NCI-H345 treated with DMSO at 0.1 percent for 48 hours (cell line): ENCODE measurements around the gene FAM131C.

Experiments used
- DNase-seq: peaks from one replicate; lab custom pipeline; 2025; ENCODE audit not compliant: unreplicated experiment; lab: John Stamatoyannopoulos, UW

The FAM131C gene

DNA sequence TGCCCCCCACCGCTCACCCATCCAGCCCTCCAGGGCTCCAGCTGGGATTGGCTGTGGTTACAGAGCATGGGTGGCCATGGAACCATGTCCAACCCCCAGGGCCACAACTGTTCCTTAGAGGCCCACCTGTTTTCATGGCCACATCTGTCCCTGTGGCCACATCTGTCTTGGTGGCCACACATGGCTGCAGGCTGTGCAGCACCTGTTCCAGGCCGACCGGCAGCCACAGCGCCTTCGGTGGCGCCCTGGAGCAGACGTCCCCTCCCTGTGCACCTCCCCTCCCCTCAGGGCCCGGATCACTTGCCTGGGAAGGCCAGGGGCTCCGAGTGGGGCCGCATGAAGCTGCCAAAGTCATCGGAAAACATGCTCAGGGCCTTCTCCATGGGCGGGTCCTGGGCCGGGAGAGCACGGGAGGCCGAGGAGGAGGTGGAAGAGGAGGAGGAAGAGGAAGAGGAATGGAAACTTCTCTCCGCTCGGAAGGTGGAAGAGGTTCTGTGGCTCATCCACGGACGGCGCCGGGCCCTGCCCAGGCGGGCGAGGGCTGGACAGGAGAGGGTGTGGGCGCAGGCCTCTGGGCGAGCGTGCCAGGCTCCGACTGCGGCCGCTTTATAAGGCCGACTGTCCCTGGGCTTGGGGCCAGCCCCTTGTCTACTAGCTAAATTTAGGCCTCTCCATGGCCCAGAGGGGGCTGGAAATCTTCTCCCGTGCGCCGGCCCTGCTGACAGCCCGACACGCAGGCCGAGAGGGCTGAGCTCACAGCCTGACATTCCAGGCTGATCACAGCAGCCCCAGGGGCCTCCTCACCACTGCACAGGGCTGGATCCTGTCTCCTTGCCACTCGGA is 55.8 kb downstream of the FAM131C start, which contains the start of gene HSPB7:
Gene HSPB7, minus strand, starts transcription at position 583 of the 843 bp plus-strand sequence. Its CDS starts 80 bp downstream, at position 503.
- DNase-seq, result no peak

GRCh38 chr1:16017076-16017460 is 56.4 kb downstream of the FAM131C start:
- DNase-seq, result no peak

DNA sequence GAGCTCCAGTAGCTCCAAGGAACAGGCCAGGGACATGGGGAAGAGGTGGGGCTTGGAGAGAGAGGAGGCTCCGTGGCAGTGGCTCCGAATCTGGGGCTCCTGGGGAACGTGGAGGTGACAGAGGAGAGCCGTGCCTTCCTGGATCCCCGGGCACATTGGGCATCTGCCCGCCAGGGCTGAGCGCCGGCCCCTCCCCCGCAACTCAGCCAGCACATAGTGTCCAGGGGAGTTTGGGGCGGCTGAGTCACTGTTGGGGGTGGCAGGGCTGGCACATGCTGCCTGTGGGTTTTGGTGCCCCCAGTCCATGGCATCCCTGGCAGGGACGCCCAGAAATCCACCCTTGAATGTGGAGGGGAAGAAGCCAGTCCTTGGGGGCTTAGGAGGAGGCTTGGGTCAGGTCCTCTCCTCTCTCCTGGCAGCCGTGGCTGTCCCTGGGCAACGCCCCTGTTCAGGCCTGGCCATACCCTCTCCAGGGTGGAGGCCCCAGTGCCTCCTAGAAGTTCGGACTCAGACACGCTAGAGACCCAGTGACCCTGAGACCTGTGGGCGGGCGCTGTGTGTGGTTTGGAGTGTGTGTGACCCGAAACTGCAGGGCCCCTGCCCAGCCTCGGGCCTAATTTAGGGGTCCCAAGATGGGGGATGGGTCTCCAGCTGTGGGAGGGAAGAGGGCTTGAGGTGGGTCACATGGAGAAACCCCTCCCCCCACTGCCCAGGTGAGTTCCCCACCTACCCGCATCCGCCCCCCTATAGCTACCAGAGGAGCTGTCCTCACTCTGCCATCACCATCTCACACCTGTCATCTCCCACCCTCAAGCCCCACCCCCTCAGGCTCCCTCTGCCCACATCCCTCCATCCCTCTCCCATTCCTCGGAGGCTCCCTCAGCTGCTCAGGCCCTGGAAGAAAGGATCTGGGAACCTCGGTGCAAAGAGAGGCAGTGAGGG is 57.2 kb downstream of the FAM131C start:
- no peak for DNase-seq

DNA sequence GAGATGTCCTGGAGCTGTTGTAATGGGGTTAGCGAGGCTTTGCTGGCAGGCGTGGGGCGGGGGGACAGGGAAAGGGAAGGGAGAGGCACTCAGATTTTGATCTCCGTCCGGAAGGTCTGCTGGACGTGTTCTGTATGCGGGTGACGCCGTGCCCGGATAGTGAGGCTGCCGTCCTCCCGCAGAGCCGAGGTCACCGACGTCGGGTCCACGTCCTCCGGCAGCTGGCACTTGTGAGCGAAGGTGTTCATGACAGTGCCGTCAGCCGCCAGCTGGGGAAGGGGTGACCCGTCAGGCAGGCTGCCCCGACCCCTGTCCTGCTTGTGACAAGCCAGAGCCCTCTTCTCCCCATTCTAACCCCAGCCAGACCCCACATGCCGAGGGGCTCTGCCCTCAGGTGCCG is 58.0 kb downstream of the FAM131C start:
- DNase-seq, result no peak

DNA sequence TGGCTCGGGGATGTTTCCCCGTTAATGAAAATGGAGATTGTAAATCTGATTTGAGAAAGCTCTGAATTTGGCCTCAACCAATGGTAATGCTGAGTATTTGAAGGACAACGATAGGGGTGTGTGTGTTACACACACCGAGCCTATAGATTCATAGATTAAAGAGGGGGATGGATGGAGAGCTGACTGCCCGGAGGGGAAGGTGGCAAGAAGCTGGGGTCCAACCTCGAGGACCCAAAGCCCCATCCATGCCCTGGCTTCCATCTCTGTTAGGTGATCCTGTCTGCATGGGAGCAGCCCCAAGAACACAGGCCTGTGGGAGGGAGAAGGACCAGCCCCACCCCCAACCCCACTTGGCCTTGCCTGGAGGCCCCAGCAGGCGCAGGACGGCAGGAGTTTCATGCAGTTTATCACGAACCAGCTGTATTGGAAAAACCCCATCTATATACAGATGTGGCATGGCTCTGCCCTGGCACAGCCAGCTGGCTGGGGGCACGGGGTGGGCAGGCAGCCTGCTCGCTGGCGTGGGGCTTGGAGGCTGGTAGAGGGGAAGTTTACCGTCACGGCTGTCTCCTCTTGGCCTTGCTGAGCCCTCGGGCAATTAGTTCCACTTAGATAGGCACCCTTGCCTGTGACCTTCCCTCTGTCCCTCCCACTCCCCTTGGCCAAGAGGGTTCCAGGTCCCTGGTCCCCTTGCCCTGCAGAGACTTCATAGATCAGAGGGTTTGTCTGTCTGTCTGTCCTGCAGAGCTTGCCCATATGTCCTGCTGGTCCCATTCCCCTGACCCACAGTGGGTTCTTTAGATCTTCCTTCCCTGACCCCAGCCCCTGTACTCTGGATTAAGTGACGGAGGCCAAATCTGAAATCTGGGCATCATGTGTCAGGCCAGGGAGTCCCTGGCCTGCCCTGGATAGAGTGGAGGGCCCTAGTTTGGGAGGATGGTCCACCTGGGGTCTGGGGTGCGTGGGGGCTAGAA is 58.7 kb downstream of the FAM131C start:
- no peak for DNase-seq

GRCh38 chr1:16013908-16014258 is 59.6 kb downstream of the FAM131C start:
- no peak for DNase-seq

DNA sequence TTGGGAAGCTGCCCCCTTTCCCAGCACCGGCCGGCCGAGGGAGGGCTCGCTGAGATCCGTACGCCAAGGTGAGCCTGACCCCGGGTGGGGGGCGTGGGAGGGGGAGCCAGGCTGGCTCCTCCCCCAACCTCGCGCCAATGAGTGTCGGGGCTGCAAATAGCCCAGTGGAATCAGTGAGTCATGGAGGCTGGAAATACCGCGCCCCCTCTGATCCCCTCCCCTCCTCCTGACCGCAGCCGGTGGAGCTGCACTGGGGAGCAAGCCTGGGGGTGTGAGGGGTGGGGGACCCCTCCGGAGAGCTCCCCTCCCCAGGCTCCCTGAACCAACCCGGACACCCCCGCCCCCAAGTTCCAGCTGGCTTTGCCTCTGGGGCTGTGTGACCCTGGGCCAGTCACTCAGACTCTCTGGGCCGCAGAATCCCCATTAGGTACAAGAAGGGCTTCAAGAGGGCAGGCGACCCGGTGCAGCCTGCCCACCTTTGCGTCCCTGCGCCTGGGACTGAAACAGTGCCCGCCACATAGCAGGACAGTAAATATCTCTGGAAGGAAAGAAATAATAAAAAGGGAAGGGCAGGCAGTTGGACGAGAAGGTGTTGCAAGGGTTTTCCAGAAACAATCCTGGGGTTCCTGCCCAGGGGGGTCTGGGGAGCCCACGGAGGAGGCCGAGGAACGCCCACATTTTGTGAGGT is 60.1 kb downstream of the FAM131C start:
- no peak for DNase-seq

DNA sequence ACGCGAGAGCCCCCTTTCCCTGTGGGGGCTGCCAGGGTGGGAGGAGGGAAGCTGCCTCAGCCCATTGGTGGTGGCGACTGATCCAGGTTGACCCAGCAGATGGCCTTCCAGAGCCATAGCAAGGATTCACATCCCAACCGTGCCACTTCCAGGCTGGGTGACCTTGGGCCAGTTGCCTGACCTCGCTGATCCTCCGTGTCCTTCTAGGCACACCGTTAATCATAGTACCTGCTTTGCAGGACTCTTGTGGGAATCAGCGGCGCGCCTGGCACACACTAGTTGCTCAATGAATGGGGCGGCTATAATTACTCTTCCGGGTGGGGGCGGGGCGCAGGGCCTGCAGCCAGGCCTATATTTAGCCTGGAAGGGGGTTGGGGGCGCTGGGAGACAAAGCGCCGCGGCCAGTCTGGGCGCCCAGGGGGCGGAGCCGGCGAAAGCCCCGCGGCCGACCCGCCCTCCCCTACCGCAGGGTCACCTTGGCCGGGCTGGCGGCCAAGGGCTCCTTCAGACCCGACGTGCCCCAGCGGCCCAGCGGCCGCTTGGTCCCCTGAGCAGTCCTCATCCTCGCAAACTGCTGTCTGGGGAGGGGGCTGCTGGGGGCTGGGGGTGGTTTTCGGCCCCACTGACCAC is 60.7 kb downstream of the FAM131C start:
- DNase-seq, result no peak

GRCh38 chr1:16011936-16012589 is 61.4 kb downstream of the FAM131C start:
- no peak for DNase-seq

GRCh38 chr1:16010837-16011236 is 62.6 kb downstream of the FAM131C start:
- DNase-seq, result no peak

- DNase-seq, result no peak
Measured at GRCh38 chr1:16009678-16010077, 63.8 kb downstream of the FAM131C start.

DNA sequence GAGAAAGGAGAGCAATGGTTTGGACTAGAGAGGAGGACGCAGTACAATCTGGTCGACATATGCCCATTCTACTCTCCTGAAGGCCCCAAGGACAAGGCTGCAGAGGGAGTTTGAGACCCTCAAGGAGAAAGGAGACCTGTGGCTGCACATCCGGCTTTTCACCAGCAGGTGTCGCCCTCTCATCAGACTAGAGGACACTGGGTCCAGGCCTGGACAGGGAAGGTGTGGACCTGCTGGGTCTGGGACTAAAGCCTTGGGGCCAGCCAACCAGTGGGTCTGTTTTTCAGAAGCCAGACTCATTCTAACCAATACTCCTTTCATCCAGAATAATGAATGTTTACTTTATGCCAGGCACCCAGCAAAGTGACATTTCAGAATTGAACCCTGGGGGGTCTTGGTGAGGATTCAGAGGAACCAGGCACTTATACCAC is 64.4 kb downstream of the FAM131C start:
- DNase-seq, result peak; percentile 48
